ENCODE measurements around the gene MEIOSIN. TPM values are rescaled to one million over a fixed set of nuclear protein-coding genes. Genes with fewer than 3 reads are reported as not detected.

Gene MEIOSIN
- total and polyA plus RNA-seq, 4 donors: not detected

- 85 to 87% methylated on average over 35 to 46 of the region's 46 CpGs for WGBS, 2 donors
- peak in 1 of 2 donors; percentile 62 for DNase-seq
- no peaks in the 10 kb centered on the region for H3K27me3 ChIP-seq (ENCODE audit: control insufficient read depth in 1 of 2, insufficient read depth in 2 of 2, low read length in 1 of 2)
These were observed 38.2 kb downstream of the MEIOSIN start for GRCh38 chr19:45771311-45771933.

GRCh38 chr19:45772130-45772840, 39.0 kb downstream of the MEIOSIN start:
- Histone ChIP-seq H3K27ac (ENCODE audit: low read depth in 1 of 2, low read length in 2 of 2) (no peak overlapping the region), H3K9me3 (ENCODE audit: control insufficient read depth, low read length) (no peaks in the 10 kb centered on the region), H3K36me3 (ENCODE audit: control insufficient read depth in 1 of 2, insufficient read depth in 2 of 2, low read length in 1 of 2) (peaks cover 0 to 8% of the 10 kb centered on the region in 2 donors), H3K27me3 (ENCODE audit: control insufficient read depth in 1 of 2, insufficient read depth in 2 of 2, low read length in 1 of 2) (no peaks in the 10 kb centered on the region), H3K4me1 (ENCODE audit: control insufficient read depth in 1 of 2, insufficient read depth in 2 of 2, low read length in 2 of 2) (no peaks in the 10 kb centered on the region), H3K4me3 (ENCODE audit: low read length in 2 of 2) (no peak overlapping the region)
- no peak for ATAC-seq (ENCODE audit: low FRiP score)
- intact Hi-C loops (cut with DNase I): no loop called here
- 64 to 71% methylated on average over 14 of the region's 14 CpGs for WGBS, 2 donors
- DNase-seq: no peak

More at GRCh38 chr19:45771311-45771933, 38.2 kb downstream of the MEIOSIN start:
- ATAC-seq (ENCODE audit: low FRiP score): no peak
- intact Hi-C loops (cut with DNase I): loop anchor here in 1 of 2 donors (2.0 kb wide), 1 partner anchor 27 kb away; no protein-coding TSS in a partner anchor
- H3K4me1 ChIP-seq (ENCODE audit: control insufficient read depth in 1 of 2, insufficient read depth in 2 of 2, low read length in 2 of 2): no peaks in the 10 kb centered on the region
- H3K9me3 ChIP-seq (ENCODE audit: control insufficient read depth, low read length): no peaks in the 10 kb centered on the region
- H3K4me3 ChIP-seq (ENCODE audit: low read length in 2 of 2): no peak overlapping the region
- peaks cover 0 to 2% of the 10 kb centered on the region in 2 donors for H3K36me3 ChIP-seq (ENCODE audit: control insufficient read depth in 1 of 2, insufficient read depth in 2 of 2, low read length in 1 of 2)
- H3K27ac ChIP-seq (ENCODE audit: low read depth in 1 of 2, low read length in 2 of 2): peak overlapping the region in 1 of 2 donors; percentile 39

GRCh38 chr19:45772912-45773311, 39.7 kb downstream of the MEIOSIN start:
- H3K27me3 ChIP-seq (ENCODE audit: control insufficient read depth in 1 of 2, insufficient read depth in 2 of 2, low read length in 1 of 2): no peaks in the 10 kb centered on the region
- intact Hi-C loops (cut with DNase I): no loop called here
- 82 to 92% methylated on average over 3 of the region's 3 CpGs for WGBS, 2 donors
- H3K4me3 ChIP-seq (ENCODE audit: low read length in 2 of 2): no peak overlapping the region
- H3K9me3 ChIP-seq (ENCODE audit: control insufficient read depth, low read length): no peaks in the 10 kb centered on the region
- no peak for DNase-seq
- no peak for ATAC-seq (ENCODE audit: low FRiP score)
- H3K27ac ChIP-seq (ENCODE audit: low read depth in 1 of 2, low read length in 2 of 2): no peak overlapping the region
- H3K36me3 ChIP-seq (ENCODE audit: control insufficient read depth in 1 of 2, insufficient read depth in 2 of 2, low read length in 1 of 2): peaks cover 0 to 15% of the 10 kb centered on the region in 2 donors
- H3K4me1 ChIP-seq (ENCODE audit: control insufficient read depth in 1 of 2, insufficient read depth in 2 of 2, low read length in 2 of 2): no peaks in the 10 kb centered on the region

- DNase-seq: no peak
- no peak overlapping the region for H3K27ac ChIP-seq (ENCODE audit: low read depth in 1 of 2, low read length in 2 of 2)
- H3K9me3 ChIP-seq (ENCODE audit: control insufficient read depth, low read length): no peaks in the 10 kb centered on the region
- no peak overlapping the region for H3K4me3 ChIP-seq (ENCODE audit: low read length in 2 of 2)
- ATAC-seq (ENCODE audit: low FRiP score): no peak
- 6 to 14% methylated on average over 2 of the region's 2 CpGs for WGBS, 2 donors
- intact Hi-C loops (cut with DNase I): no loop called here
- H3K36me3 ChIP-seq (ENCODE audit: control insufficient read depth in 1 of 2, insufficient read depth in 2 of 2, low read length in 1 of 2): peaks cover 0 to 18% of the 10 kb centered on the region in 2 donors
- no peaks in the 10 kb centered on the region for H3K4me1 ChIP-seq (ENCODE audit: control insufficient read depth in 1 of 2, insufficient read depth in 2 of 2, low read length in 2 of 2)
- no peaks in the 10 kb centered on the region for H3K27me3 ChIP-seq (ENCODE audit: control insufficient read depth in 1 of 2, insufficient read depth in 2 of 2, low read length in 1 of 2)
These were observed 40.1 kb downstream of the MEIOSIN start for GRCh38 chr19:45773384-45773783.

- H3K36me3 ChIP-seq (ENCODE audit: control insufficient read depth in 1 of 2, insufficient read depth in 2 of 2, low read length in 1 of 2): peaks cover 0 to 20% of the 10 kb centered on the region in 2 donors
- 81 to 86% methylated on average over 9 of the region's 9 CpGs for WGBS, 2 donors
- H3K27ac ChIP-seq (ENCODE audit: low read depth in 1 of 2, low read length in 2 of 2): no peak overlapping the region
- no peak for DNase-seq
- H3K9me3 ChIP-seq (ENCODE audit: control insufficient read depth, low read length): no peaks in the 10 kb centered on the region
- ATAC-seq (ENCODE audit: low FRiP score): no peak
- no peaks in the 10 kb centered on the region for H3K27me3 ChIP-seq (ENCODE audit: control insufficient read depth in 1 of 2, insufficient read depth in 2 of 2, low read length in 1 of 2)
- H3K4me1 ChIP-seq (ENCODE audit: control insufficient read depth in 1 of 2, insufficient read depth in 2 of 2, low read length in 2 of 2): no peaks in the 10 kb centered on the region
- H3K4me3 ChIP-seq (ENCODE audit: low read length in 2 of 2): no peak overlapping the region
- intact Hi-C loops (cut with DNase I): no loop called here
These were observed 41.5 kb downstream of the MEIOSIN start for GRCh38 chr19:45774765-45775164.

GRCh38 chr19:45777395-45777961, 44.2 kb downstream of the MEIOSIN start:
- ATAC-seq (ENCODE audit: low FRiP score): no peak
- WGBS, 2 donors: 91 to 93% methylated on average over 34 of the region's 34 CpGs
- H3K9me3 ChIP-seq (ENCODE audit: control insufficient read depth, low read length): no peaks in the 10 kb centered on the region
- H3K27me3 ChIP-seq (ENCODE audit: control insufficient read depth in 1 of 2, insufficient read depth in 2 of 2, low read length in 1 of 2): no peaks in the 10 kb centered on the region
- H3K27ac ChIP-seq (ENCODE audit: low read depth in 1 of 2, low read length in 2 of 2): no peak overlapping the region
- H3K36me3 ChIP-seq (ENCODE audit: control insufficient read depth in 1 of 2, insufficient read depth in 2 of 2, low read length in 1 of 2): peaks cover 0 to 20% of the 10 kb centered on the region in 2 donors
- H3K4me1 ChIP-seq (ENCODE audit: control insufficient read depth in 1 of 2, insufficient read depth in 2 of 2, low read length in 2 of 2): no peaks in the 10 kb centered on the region
- H3K4me3 ChIP-seq (ENCODE audit: low read length in 2 of 2): no peak overlapping the region
- DNase-seq: no peak
- intact Hi-C loops (cut with DNase I): no loop called here

- no peaks in the 10 kb centered on the region for H3K27me3 ChIP-seq (ENCODE audit: control insufficient read depth in 1 of 2, insufficient read depth in 2 of 2, low read length in 1 of 2)
- H3K9me3 ChIP-seq (ENCODE audit: control insufficient read depth, low read length): no peaks in the 10 kb centered on the region
- H3K27ac ChIP-seq (ENCODE audit: low read depth in 1 of 2, low read length in 2 of 2): no peak overlapping the region
- H3K36me3 ChIP-seq (ENCODE audit: control insufficient read depth in 1 of 2, insufficient read depth in 2 of 2, low read length in 1 of 2): peaks cover 0 to 20% of the 10 kb centered on the region in 2 donors
- no peaks in the 10 kb centered on the region for H3K4me1 ChIP-seq (ENCODE audit: control insufficient read depth in 1 of 2, insufficient read depth in 2 of 2, low read length in 2 of 2)
- WGBS, 2 donors: 89 to 91% methylated on average over 28 of the region's 28 CpGs
- ATAC-seq (ENCODE audit: low FRiP score) (no peak), DNase-seq (no peak)
- H3K4me3 ChIP-seq (ENCODE audit: low read length in 2 of 2): no peak overlapping the region
- intact Hi-C loops (cut with DNase I): no loop called here
These were observed 44.9 kb downstream of the MEIOSIN start for GRCh38 chr19:45778010-45778661.

- H3K36me3 ChIP-seq (ENCODE audit: control insufficient read depth in 1 of 2, insufficient read depth in 2 of 2, low read length in 1 of 2): peaks cover 0 to 20% of the 10 kb centered on the region in 2 donors
- H3K9me3 ChIP-seq (ENCODE audit: control insufficient read depth, low read length): no peaks in the 10 kb centered on the region
- H3K27me3 ChIP-seq (ENCODE audit: control insufficient read depth in 1 of 2, insufficient read depth in 2 of 2, low read length in 1 of 2): no peaks in the 10 kb centered on the region
- H3K4me3 ChIP-seq (ENCODE audit: low read length in 2 of 2): no peak overlapping the region
- ATAC-seq (ENCODE audit: low FRiP score) (peak; percentile 48), DNase-seq (peak; percentile 87 to 97)
- no peaks in the 10 kb centered on the region for H3K4me1 ChIP-seq (ENCODE audit: control insufficient read depth in 1 of 2, insufficient read depth in 2 of 2, low read length in 2 of 2)
- intact Hi-C loops (cut with DNase I): no loop called here
- H3K27ac ChIP-seq (ENCODE audit: low read depth in 1 of 2, low read length in 2 of 2): peak overlapping the region in 1 of 2 donors; percentile 73
- WGBS, 2 donors: 29 to 34% methylated on average over 48 of the region's 48 CpGs
These were observed 46.2 kb downstream of the MEIOSIN start for GRCh38 chr19:45779231-45780145.

Data from aorta (tissue), 5 donors.